HG02610 (cell line): ENCODE measurements around the gene PEX1.
"Not testable (repeated sequence)": the region's sequence is repeated elsewhere in the genome, so short reads cannot be mapped to it uniquely, and the experiment has no call there.

Experiments
- ATAC-seq: cut with Tn5 transposase; IDR thresholded peaks from one replicate; pipeline ENCODE4 v1.9.1; 2021; ENCODE audit warnings: mild to moderate bottlenecking, moderate library complexity; ENCODE audit not compliant: unreplicated experiment

The PEX1 gene

GRCh38 chr7:92506363-92506762 is 22.0 kb downstream of the PEX1 start:
- ATAC-seq, result no peak

- no peak for ATAC-seq
Measured at GRCh38 chr7:92504563-92504962, 23.8 kb downstream of the PEX1 start.

DNA sequence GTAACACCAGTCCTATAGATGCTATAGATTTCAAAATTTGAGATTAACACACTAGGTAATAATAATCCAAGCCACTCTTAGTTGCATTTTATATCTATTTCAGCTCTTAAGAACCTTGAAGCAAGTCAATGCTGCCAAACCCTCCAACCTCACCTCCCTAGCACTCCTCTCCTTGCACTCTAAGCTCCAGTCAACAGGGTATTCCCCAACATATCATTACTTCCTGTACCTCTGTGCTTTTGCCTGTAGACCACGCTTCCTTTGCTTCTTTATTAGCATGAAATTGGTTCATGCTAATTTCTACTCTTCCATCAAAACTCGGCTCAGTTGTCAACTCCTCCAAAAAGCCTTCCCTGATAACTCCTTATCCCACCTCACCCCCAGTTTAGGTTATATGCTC is 24.6 kb downstream of the PEX1 start:
- ATAC-seq, result no peak

DNA sequence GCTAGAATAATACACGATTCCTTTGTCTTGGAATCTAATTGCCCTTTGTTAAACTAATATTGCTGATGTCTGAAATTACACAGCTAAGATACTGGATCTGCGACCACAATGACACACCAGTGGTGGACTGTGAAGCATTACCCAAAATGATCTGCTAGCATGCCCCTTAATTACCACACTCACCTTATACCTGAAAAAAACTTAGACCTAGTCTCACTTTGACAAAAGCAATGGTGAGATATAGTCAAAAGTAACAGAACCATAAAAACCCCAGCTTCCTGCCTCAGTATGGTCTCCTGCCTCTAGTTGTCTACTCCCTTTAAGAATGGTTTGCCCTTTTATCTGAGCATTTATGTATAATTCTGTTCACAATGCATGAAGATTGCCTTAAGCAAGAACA is 29.8 kb downstream of the PEX1 start:
- peak; percentile 74 for ATAC-seq

DNA sequence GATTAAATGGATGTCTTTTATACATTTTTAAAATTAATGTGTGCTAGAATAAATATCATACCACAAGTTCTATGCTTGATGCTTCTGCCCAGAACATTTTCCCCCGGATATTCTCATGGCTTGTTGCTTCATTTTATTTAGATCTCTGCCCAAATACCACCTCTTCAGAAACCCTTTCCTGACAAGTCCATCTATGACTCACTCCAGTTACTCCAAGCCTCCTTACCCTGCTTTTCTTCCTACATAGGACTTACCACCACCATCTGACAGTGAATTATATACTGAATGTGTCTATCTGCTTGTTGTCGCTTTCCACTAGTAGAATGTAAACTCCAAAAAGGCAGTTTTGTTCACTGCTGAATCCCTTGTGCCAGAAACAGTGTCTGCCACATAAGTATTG is 31.4 kb downstream of the PEX1 start:
- ATAC-seq, result no peak

DNA sequence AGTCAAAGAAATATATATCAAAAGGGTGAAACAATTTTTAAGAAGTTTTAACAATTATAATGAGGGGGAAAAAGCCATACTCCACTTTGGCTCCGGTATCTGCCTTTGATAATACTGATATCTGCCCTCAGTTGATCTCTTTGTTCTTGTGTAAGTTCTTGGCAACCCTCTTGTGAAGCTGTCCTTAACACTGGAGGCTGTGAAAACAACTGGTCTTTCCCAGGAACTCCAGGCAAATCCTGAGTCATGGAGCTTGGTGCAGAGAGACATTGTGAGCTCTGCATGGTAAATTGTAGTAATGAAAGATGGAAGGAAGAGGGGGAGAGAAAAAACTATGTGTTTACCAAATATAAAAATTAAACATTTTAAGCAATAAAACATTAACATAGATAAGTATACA is 38.7 kb downstream of the PEX1 start:
- ATAC-seq, result no peak

DNA sequence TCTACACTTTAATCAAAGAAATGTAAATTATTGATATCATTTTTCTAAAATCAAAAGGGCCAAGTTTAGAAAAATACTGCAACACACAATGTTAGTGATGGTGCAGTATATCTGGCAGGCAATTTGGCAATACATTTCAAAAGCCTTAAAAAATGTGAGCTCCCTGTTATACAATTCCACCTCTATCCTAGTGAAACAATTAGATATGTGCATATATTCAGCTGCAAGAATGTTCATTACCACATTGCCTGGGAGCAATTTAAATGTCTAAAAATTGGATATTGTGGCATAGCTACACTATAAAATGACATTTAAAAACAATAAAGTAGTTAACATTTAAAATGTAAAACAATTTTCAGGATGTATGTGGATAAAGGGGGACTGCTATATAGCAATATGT is 40.5 kb downstream of the PEX1 start:
- no peak for ATAC-seq

GRCh38 chr7:92485974-92486373 is 42.3 kb downstream of the PEX1 start:
- no peak for ATAC-seq

GRCh38 chr7:92485267-92485892 is 42.9 kb downstream of the PEX1 start:
- ATAC-seq, result no peak

GRCh38 chr7:92484226-92484625 is 44.1 kb downstream of the PEX1 start:
- ATAC-seq, result not testable (repeated sequence)

- ATAC-seq, result not testable (repeated sequence)
Measured at GRCh38 chr7:92483624-92484023, 44.7 kb downstream of the PEX1 start.

DNA sequence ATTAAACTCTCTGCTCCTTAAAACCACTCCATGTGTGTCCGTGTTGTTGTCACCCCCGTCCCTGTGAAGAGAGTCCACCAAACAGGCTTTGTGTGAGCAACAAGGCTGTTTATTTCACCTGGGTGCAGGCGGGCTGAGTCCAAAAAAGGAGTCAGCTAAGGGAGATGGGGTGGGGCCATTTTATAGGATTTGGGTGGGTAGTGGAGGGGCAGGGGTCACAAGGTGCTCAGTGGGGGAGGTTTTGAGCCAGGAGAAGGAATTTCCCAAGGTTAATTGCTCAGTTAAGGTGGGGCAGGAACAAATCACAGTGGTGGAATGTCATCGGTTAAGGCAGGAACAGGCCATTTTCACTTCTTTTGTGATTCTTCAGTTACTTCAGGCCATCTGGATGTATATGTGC is 49.2 kb downstream of the PEX1 start:
- ATAC-seq, result not testable (repeated sequence)

- ATAC-seq, result no peak
Measured at GRCh38 chr7:92478711-92479110, 49.6 kb downstream of the PEX1 start.

DNA sequence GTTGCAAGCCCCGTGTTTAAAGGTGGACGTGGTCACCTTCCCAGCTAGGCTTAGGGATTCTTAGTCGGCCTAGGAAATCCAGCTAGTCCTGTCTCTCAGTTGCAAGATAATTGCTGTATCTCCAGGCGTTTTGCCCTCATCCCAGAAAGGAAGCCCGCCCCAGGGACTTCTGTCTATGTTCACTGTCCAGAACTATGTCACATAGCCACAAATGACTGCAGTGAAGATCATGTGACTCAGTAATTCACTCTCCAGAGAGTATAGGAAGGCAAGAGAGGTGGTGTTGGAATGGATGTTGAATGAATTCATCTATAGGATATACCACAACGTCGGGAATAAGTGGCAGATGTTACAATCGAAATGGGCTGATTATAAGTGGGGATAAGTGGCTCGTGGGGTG is 50.2 kb downstream of the PEX1 start:
- no peak for ATAC-seq

DNA sequence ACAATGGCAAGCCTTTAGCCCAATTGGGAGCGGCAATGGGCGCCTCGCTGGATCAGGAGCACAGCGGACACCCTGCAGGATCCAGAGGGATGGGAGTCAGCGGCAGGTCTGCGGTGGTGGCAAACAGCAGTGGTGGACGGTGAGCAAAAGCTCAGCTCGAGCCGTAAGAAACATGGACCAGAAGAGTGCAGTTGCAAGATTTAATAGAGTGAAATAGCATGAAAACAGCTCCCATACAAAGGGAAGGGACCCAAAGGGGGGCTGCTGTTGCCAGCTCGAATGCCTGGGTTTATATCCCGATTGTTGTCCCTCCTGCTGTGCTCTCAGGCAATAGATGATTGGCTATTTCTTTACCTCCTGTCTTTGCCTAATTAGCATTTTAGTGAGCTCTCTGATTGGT is 50.6 kb downstream of the PEX1 start, which contains the start of gene ERVW-1:
TSS of gene ERVW-1 (minus strand) at position 266 of the 400 bp plus-strand sequence. CDS start 7,565 bp downstream, outside the sequence.
- not testable (repeated sequence) for ATAC-seq

DNA sequence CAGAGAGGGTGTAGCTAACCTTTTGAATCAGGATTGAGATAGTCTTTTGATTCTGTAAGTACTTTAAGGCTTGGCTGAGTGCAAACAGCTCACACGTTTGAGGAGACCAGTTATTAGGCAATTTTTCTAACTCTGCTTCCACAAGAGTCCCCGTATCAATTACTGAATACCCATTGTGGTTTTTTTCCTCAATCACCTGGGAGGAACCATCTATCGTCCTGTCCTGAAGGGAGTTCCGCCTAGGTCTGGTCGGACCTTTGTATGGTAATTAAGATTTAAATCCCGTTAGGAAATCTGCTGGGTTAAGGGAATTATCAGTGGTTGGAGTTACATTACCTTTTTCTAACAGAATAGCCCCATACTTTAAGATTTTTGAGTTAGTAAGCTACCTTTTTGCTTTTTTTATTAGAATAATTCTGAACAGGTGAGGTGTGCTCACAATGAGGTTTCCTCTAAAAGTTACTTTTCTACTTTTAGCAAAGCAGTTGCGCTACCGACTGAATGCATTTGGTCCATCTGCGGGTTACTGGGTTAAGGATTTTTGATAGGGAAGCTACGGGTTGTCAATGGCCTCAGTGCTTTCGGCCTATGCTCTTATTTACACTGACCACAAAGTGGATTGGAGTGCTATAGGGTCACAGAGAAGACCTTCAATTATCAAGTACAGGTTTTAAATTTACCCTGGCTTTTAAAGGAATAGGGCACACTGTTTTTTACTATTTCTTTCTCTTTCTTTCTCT is 52.3 kb downstream of the PEX1 start:
- ATAC-seq, result not testable (repeated sequence)

DNA sequence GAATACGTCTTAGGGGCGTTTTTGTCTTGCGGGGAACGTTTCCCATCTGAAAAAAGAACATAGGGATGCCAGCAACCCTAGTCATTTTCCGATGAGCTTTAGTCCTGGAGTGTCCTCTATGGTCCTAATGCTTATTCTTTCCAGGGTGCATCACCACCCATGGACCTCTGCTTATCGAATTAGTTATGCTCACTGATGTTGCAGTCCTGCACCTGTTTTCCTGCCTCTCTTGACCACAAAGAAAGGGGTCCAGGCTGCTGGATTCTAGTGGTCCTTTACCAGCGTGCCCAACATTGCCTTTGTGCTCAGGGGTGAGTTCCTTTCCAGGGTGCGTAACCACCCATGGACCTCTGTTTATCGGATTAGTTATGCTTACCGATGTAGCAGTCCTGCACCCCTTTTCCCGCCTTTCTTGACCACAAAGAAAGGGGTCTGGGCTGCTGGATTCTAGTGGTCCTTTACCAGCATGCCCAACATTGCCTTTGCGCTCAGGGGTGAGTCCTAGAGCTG is 53.0 kb downstream of the PEX1 start:
- ATAC-seq, result not testable (repeated sequence)

- ATAC-seq, result not testable (repeated sequence)
Measured at GRCh38 chr7:92473989-92474388, 54.3 kb downstream of the PEX1 start.

GRCh38 chr7:92468589-92468988 is 59.7 kb downstream of the PEX1 start:
- ATAC-seq, result not testable (repeated sequence)

DNA sequence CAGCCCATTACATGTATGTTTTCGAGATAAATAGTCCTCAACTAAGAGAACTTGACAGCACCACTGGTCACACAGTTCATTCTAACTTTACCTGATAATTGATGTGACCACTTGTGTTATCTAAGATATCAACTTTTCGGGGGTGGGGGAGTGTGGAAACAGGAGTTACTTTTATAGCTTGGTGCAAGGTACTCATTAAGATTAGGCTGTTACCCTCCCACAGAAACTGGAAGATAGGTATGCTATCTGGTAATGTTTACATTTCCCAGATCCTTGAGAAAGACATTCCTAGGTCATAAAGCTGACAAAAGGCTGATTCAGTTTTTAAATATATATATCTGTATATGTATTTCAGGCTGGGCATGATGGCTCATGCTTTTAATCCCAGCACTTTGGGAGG is 61.6 kb downstream of the PEX1 start:
- ATAC-seq, result no peak

- no peak for ATAC-seq
Measured at GRCh38 chr7:92464515-92464914, 63.8 kb downstream of the PEX1 start.

DNA sequence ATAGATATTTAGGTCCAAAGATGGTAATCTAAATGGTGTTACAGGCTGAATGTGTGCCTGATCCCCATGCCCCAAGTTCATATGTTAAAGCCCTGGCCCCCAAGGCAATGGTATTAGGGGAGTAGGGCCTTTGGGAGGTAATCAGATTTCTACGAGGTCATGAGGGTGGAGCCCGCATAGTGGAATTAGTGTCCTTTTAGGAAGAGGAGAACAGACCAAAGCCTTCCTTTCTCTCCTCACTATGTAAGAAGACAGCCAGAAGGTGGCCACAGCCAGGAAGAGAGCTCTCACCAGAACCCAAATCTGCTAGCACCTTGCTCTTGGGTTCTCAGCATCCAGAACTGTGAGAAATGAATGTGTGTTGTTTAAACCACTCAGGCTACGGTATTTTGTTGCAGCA is 65.8 kb downstream of the PEX1 start:
- no peak for ATAC-seq
